Small intestine (tissue), 7 donors: Measurements from ENCODE around the gene MIXL1. TPM values are rescaled to one million over a fixed set of nuclear protein-coding genes. Genes with fewer than 3 reads are reported as not detected.

Experiments
- DNase-seq, 2 donors: peaks; one replicate each; pipeline versions ENCODE4 v3.0.0 to v3.0.0-alpha.2; 2013
- FAIRE-seq: peaks from 2 replicates; lab custom pipeline; 2012; peaks lifted over from hg19 to GRCh38; lab: Jason Lieb, UNC
- H3K27ac ChIP-seq, 3 donors: one replicate each; pipeline ENCODE4 v1.5.1; 2013; ENCODE audit warnings: low read length in 2 of 3, mild to moderate bottlenecking in 2 of 3, control low read depth in 1 of 3, inconsistent platforms in 1 of 3, low read depth in 1 of 3, moderate library complexity in 1 of 3
- H3K27me3 ChIP-seq, 3 donors: one replicate each; pipeline ENCODE4 v1.6.1; 2013; ENCODE audit warnings: low read length in 3 of 3, inconsistent platforms in 1 of 3; ENCODE audit not compliant: control insufficient read depth in 3 of 3, insufficient read depth in 3 of 3
- H3K36me3 ChIP-seq, 3 donors: one replicate each; pipeline ENCODE4 v1.6.1; 2013; ENCODE audit warnings: low read length in 3 of 3, inconsistent platforms in 1 of 3, low read depth in 1 of 3, mild to moderate bottlenecking in 1 of 3, moderate library complexity in 1 of 3; ENCODE audit not compliant: control insufficient read depth in 3 of 3, insufficient read depth in 2 of 3
- H3K4me1 ChIP-seq, 3 donors: one replicate each; pipeline ENCODE4 v1.6.1; 2013; ENCODE audit warnings: low read length in 2 of 3, inconsistent platforms in 1 of 3, low read depth in 1 of 3, mild to moderate bottlenecking in 1 of 3, moderate library complexity in 1 of 3; ENCODE audit not compliant: control insufficient read depth in 3 of 3, insufficient read depth in 2 of 3
- H3K4me3 ChIP-seq, 3 donors: one replicate each; pipeline ENCODE4 v1.5.1; 2013; ENCODE audit warnings: low read length in 3 of 3, control low read depth in 1 of 3, inconsistent platforms in 1 of 3, low read depth in 1 of 3, mild to moderate bottlenecking in 1 of 3, moderate library complexity in 1 of 3
- H3K9me3 ChIP-seq, 2 donors: one replicate each; pipeline ENCODE4 v1.6.1; 2013; ENCODE audit warnings: low read depth in 1 of 2, low read length in 1 of 2; ENCODE audit not compliant: control insufficient read depth in 2 of 2, insufficient read depth in 1 of 2
- WGBS, 3 donors: extraction: QIAGEN DNeasy Blood & Tissue Kit; methylation state at CpG; one replicate each; pipeline ENCODE4 v1.1.7; 2013; 5-methylcytosine and 5-hydroxymethylcytosine counted together
- polyA plus RNA-seq, 4 donors: library from polyadenylated mRNA; stranded (reverse) in 3 of 4; unstranded in 1 of 4; fragments of 200-250 nt in 3 of 4; fragments of 120-200 nt in 1 of 4; gene quantifications; one replicate each; pipeline versions ENCODE4 v1.2.1 to v1.2.3, GENCODE V29; 2013
- donor health status: healthy with polysubstance abuse.
- donor health status: control.
- donor health status: control.
- donor health status: Bipolar disorder and iron deficiency.
- donor health status: healthy.

The MIXL1 gene
- polyA plus RNA-seq, 4 donors = 0.06 to 1.1 (median 0.15) TPM; not detected in 1

GRCh38 chr1:226209307-226210059 lies 14.0 kb upstream of the MIXL1 start:
- no peak overlapping the region for H3K27ac ChIP-seq
- 83 to 86% (median 85%) methylated on average over 17 of the region's 17 CpGs for WGBS, 3 donors
- no peaks in the 10 kb centered on the region for H3K27me3 ChIP-seq
- no peaks in the 10 kb centered on the region for H3K36me3 ChIP-seq
- FAIRE-seq (no peak), DNase-seq (no peak)
- H3K4me1 ChIP-seq = no peaks in the 10 kb centered on the region
- H3K9me3 ChIP-seq = no peaks in the 10 kb centered on the region
- H3K4me3 ChIP-seq = no peak overlapping the region

GRCh38 chr1:226210571-226211176 lies 12.8 kb upstream of the MIXL1 start:
- no peak overlapping the region for H3K4me3 ChIP-seq
- DNase-seq = no peak
- H3K27ac ChIP-seq = no peak overlapping the region
- no peaks in the 10 kb centered on the region for H3K36me3 ChIP-seq
- no peaks in the 10 kb centered on the region for H3K4me1 ChIP-seq
- no peak for FAIRE-seq
- WGBS, 3 donors = 74 to 82% (median 77%) methylated on average over 7 of the region's 7 CpGs
- no peaks in the 10 kb centered on the region for H3K9me3 ChIP-seq
- no peaks in the 10 kb centered on the region for H3K27me3 ChIP-seq

- H3K4me1 ChIP-seq = no peaks in the 10 kb centered on the region
- no peak overlapping the region for H3K4me3 ChIP-seq
- no peak overlapping the region for H3K27ac ChIP-seq
- H3K27me3 ChIP-seq = no peaks in the 10 kb centered on the region
- 77 to 91% (median 82%) methylated on average over 5 of the region's 5 CpGs for WGBS, 3 donors
- no peak for FAIRE-seq
- DNase-seq = no peak
- H3K36me3 ChIP-seq = no peaks in the 10 kb centered on the region
- no peaks in the 10 kb centered on the region for H3K9me3 ChIP-seq
These were observed 12.2 kb upstream of the MIXL1 start for GRCh38 chr1:226211181-226211821.

GRCh38 chr1:226212545-226212944 lies 10.9 kb upstream of the MIXL1 start:
- 84 to 85% (median 85%) methylated on average over 8 of the region's 8 CpGs for WGBS, 3 donors
- FAIRE-seq = no peak
- H3K9me3 ChIP-seq = no peaks in the 10 kb centered on the region
- H3K27me3 ChIP-seq = no peaks in the 10 kb centered on the region
- H3K36me3 ChIP-seq = no peaks in the 10 kb centered on the region
- H3K4me1 ChIP-seq = no peaks in the 10 kb centered on the region
- no peak overlapping the region for H3K27ac ChIP-seq
- H3K4me3 ChIP-seq = no peak overlapping the region
- DNase-seq = no peak

GRCh38 chr1:226215239-226215638 lies 8.2 kb upstream of the MIXL1 start:
- no peak overlapping the region for H3K27ac ChIP-seq

GRCh38 chr1:226216056-226216455 lies 7.4 kb upstream of the MIXL1 start:
- WGBS, 3 donors = 50 to 57% (median 55%) methylated on average over 5 of the region's 5 CpGs
- FAIRE-seq = no peak
- no peaks in the 10 kb centered on the region for H3K36me3 ChIP-seq
- no peak for DNase-seq
- H3K4me1 ChIP-seq = no peaks in the 10 kb centered on the region
- H3K27me3 ChIP-seq = no peaks in the 10 kb centered on the region
- no peak overlapping the region for H3K27ac ChIP-seq
- H3K9me3 ChIP-seq = no peaks in the 10 kb centered on the region
- no peak overlapping the region for H3K4me3 ChIP-seq

More at GRCh38 chr1:226215239-226215638, 8.2 kb upstream of the MIXL1 start:
- Histone ChIP-seq H3K4me1 (no peaks in the 10 kb centered on the region), H3K9me3 (no peaks in the 10 kb centered on the region), H3K4me3 (no peak overlapping the region), H3K36me3 (no peaks in the 10 kb centered on the region), H3K27me3 (no peaks in the 10 kb centered on the region)
- FAIRE-seq = no peak
- WGBS, 3 donors = 77 to 84% (median 83%) methylated on average over 5 of the region's 5 CpGs
- no peak for DNase-seq

GRCh38 chr1:226217273-226217672 lies 6.2 kb upstream of the MIXL1 start:
- no peak overlapping the region for H3K4me3 ChIP-seq
- H3K9me3 ChIP-seq = no peaks in the 10 kb centered on the region
- 72 to 78% (median 73%) methylated on average over 10 of the region's 10 CpGs for WGBS, 3 donors
- no peaks in the 10 kb centered on the region for H3K36me3 ChIP-seq
- no peaks in the 10 kb centered on the region for H3K4me1 ChIP-seq
- H3K27ac ChIP-seq = no peak overlapping the region
- peak in 1 of 2 donors; percentile 24 for DNase-seq
- H3K27me3 ChIP-seq = no peaks in the 10 kb centered on the region
- no peak for FAIRE-seq

- 57 to 69% (median 69%) methylated on average over 11 of the region's 11 CpGs for WGBS, 3 donors
- Histone ChIP-seq H3K27ac (no peak overlapping the region), H3K9me3 (no peaks in the 10 kb centered on the region), H3K36me3 (no peaks in the 10 kb centered on the region), H3K4me3 (no peak overlapping the region), H3K4me1 (no peaks in the 10 kb centered on the region), H3K27me3 (peaks cover 0 to 18% (median 4%) of the 10 kb centered on the region in 3 donors)
- DNase-seq = no peak
- FAIRE-seq = no peak
These were observed 2.8 kb upstream of the MIXL1 start for GRCh38 chr1:226220473-226221189.
